ENCODE measurements around the gene PFKP. TPM values are rescaled to one million over a fixed set of nuclear protein-coding genes. Genes with fewer than 3 reads are reported as not detected.

The PFKP gene
- total RNA-seq, 1 donor from 2014 or later = 155 TPM

Other genes with a start within 250 kb of the PFKP start
- 84.4 TPM for gene PITRM1, start 105.2 kb downstream of the PFKP start, total RNA-seq